Neural cell (in vitro differentiated cells): ENCODE results near the gene SDK1. TPM values are rescaled to one million over a fixed set of nuclear protein-coding genes. Genes with fewer than 3 reads are reported as not detected.

Source experiments
- H2AFZ ChIP-seq: fragments of 200-600, 300-800 bp; sonication (generic), shearing (Covaris generic); 2 replicates; pipeline ENCODE4 v1.6.0; 2014; ENCODE audit warnings: low read depth, mild to moderate bottlenecking, antibody characterized with exemption, low read length, moderate library complexity
- H3F3A ChIP-seq: fragments of 200-600 bp; shearing (Covaris generic); 2 replicates; pipeline ENCODE4 v1.6.1; 2016; ENCODE audit warnings: mild to moderate bottlenecking, moderate library complexity, mixed read lengths, antibody characterized with exemption, low read length; ENCODE audit not compliant: insufficient read depth, poor library complexity, severe bottlenecking
- H3K27ac ChIP-seq: fragments of 200-600, 300-800 bp; sonication (generic), shearing (Covaris generic); 2 replicates; pipeline ENCODE4 v1.5.1; 2014; ENCODE audit warnings: mild to moderate bottlenecking, low read length, moderate library complexity
- H3K27me3 ChIP-seq: fragments of 300-800, 200-600 bp; sonication (generic), shearing (Covaris generic); 2 replicates; pipeline ENCODE4 v1.6.0; 2014; ENCODE audit warnings: mild to moderate bottlenecking, low read depth, low read length, moderate library complexity; ENCODE audit not compliant: insufficient read depth
- H3K36me3 ChIP-seq: fragments of 300-800, 200-600 bp; sonication (generic), shearing (Covaris generic); 2 replicates; pipeline ENCODE4 v1.5.1; 2014; ENCODE audit warnings: mild to moderate bottlenecking, antibody characterized with exemption, low read length, moderate library complexity; ENCODE audit not compliant: insufficient read depth
- H3K4me2 ChIP-seq: fragments of 300-800, 200-600 bp; sonication (generic), shearing (Covaris generic); 2 replicates; pipeline ENCODE4 v1.6.0; 2014; ENCODE audit warnings: mild to moderate bottlenecking, low read length
- H3K4me3 ChIP-seq: fragments of 300-800, 200-600 bp; sonication (generic), shearing (Covaris generic); 2 replicates; pipeline ENCODE4 v1.5.1; 2014; ENCODE audit warnings: mild to moderate bottlenecking, low read length, moderate library complexity
- H3K79me2 ChIP-seq: fragments of 200-600 bp; shearing (Covaris generic); replicated peaks from 2 replicates; pipeline ENCODE4 v1.6.0; 2014; ENCODE audit warnings: mild to moderate bottlenecking, low read length, moderate library complexity; ENCODE audit not compliant: insufficient read depth
- H3K9ac ChIP-seq: fragments of 300-800, 200-600 bp; sonication (generic), shearing (Covaris generic); 2 replicates; pipeline ENCODE4 v1.6.1; 2016; ENCODE audit warnings: mild to moderate bottlenecking, low read length, mixed read lengths
- H3K9me2 ChIP-seq: fragments of 200-600 bp; shearing (Covaris generic); 2 replicates; pipeline ENCODE4 v1.6.1; 2016; ENCODE audit warnings: mild to moderate bottlenecking, low read length, mixed read lengths; ENCODE audit not compliant: insufficient read depth
- H3K9me3 ChIP-seq: fragments of 200-600, 300-800 bp; sonication (generic), shearing (Covaris generic); 2 replicates; pipeline ENCODE4 v1.6.1; 2016; ENCODE audit warnings: mild to moderate bottlenecking, mixed run types, low read length, moderate library complexity, mixed read lengths
- H4K20me1 ChIP-seq: fragments of 200-600 bp; shearing (Covaris generic); 2 replicates; pipeline ENCODE4 v1.6.1; 2016; ENCODE audit warnings: mild to moderate bottlenecking, mixed run types; ENCODE audit not compliant: insufficient read depth
- CTCF ChIP-seq: fragments of 450-650 bp; IDR thresholded peaks from 2 replicates; pipeline ENCODE4 v1.5.1; 2014; ENCODE audit warnings: antibody characterized with exemption, mild to moderate bottlenecking, moderate library complexity; ENCODE audit not compliant: poor library complexity, severe bottlenecking
- EP300 ChIP-seq: fragments of 450-650 bp; conservative IDR thresholded peaks from 2 replicates; pipeline ENCODE4 v1.6.1; 2014; ENCODE audit warnings: antibody characterized with exemption, mild to moderate bottlenecking, moderate library complexity; ENCODE audit not compliant: poor library complexity, severe bottlenecking
- EZH2 ChIP-seq: fragments of 200-600, 300-800 bp; shearing (Covaris generic), sonication (generic); IDR thresholded peaks from 2 replicates; pipeline ENCODE4 v1.6.1; 2014; ENCODE audit warnings: antibody characterized with exemption, low read length, borderline replicate concordance, mild to moderate bottlenecking; ENCODE audit not compliant: insufficient read depth, poor library complexity, severe bottlenecking
- MXI1 ChIP-seq: fragments of 450-650 bp; conservative IDR thresholded peaks from 2 replicates; pipeline ENCODE4 v1.6.1; 2014; ENCODE audit warnings: antibody characterized with exemption, mild to moderate bottlenecking; ENCODE audit not compliant: poor library complexity, severe bottlenecking
- POLR2AphosphoS5 ChIP-seq: IDR thresholded peaks from 2 replicates; pipeline ENCODE4 v1.6.1; 2012
- RAD21 ChIP-seq: fragments of 450-650 bp; conservative IDR thresholded peaks from 2 replicates; pipeline ENCODE4 v1.6.1; 2014; ENCODE audit warnings: antibody characterized with exemption, mild to moderate bottlenecking, moderate library complexity
- REST ChIP-seq: IDR thresholded peaks from 2 replicates; pipeline ENCODE4 v1.6.1; 2012; ENCODE audit warnings: borderline replicate concordance
- SMC3 ChIP-seq: fragments of 450-650 bp; conservative IDR thresholded peaks from 2 replicates; pipeline ENCODE4 v1.6.1; 2014; ENCODE audit warnings: antibody characterized with exemption, mild to moderate bottlenecking, moderate library complexity; ENCODE audit not compliant: poor library complexity
- TAF1 ChIP-seq: IDR thresholded peaks from 2 replicates; pipeline ENCODE4 v1.6.1; 2012; ENCODE audit warnings: low read depth
- polyA plus RNA-seq: library from polyadenylated mRNA; depleted of rRNA; stranded (reverse); fragments of >200 nt; gene quantifications from 2 replicates; pipeline ENCODE4 v1.2.3, GENCODE V29; 2014

The SDK1 gene
- polyA plus RNA-seq, 1 donor from 2014 or later: 2.7 TPM

- TF ChIP-seq SMC3 (no peak), EP300 (no peak), TAF1 (no peak), EZH2 (no peak)
- no peak overlapping the region for H3K27ac ChIP-seq
- no peaks in the 10 kb centered on the region for H3K9me3 ChIP-seq
- no peak overlapping the region for H3K9ac ChIP-seq
- H2AFZ ChIP-seq: no peak overlapping the region
- no peaks in the 10 kb centered on the region for H3K79me2 ChIP-seq
- H3K9me2 ChIP-seq: no peaks in the 10 kb centered on the region
- no peaks in the 10 kb centered on the region for H3K36me3 ChIP-seq
- H3F3A ChIP-seq: no peaks in the 10 kb centered on the region
- H3K27me3 ChIP-seq: no peaks in the 10 kb centered on the region
- H4K20me1 ChIP-seq: no peaks in the 10 kb centered on the region
- H3K4me3 ChIP-seq: no peak overlapping the region
- H3K4me2 ChIP-seq: no peak overlapping the region
Measured at GRCh38 chr7:4208586-4208985, 907.5 kb downstream of the SDK1 start.

- no peaks in the 10 kb centered on the region for H3K27me3 ChIP-seq
- H3K9me3 ChIP-seq: no peaks in the 10 kb centered on the region
- H3K27ac ChIP-seq: no peak overlapping the region
- H3K4me2 ChIP-seq: no peak overlapping the region
- no peaks in the 10 kb centered on the region for H4K20me1 ChIP-seq
- H3K4me3 ChIP-seq: no peak overlapping the region
- H3K79me2 ChIP-seq: no peaks in the 10 kb centered on the region
- no peaks in the 10 kb centered on the region for H3K36me3 ChIP-seq
- H3K9ac ChIP-seq: no peak overlapping the region
- H2AFZ ChIP-seq: no peak overlapping the region
- H3F3A ChIP-seq: no peaks in the 10 kb centered on the region
- no peaks in the 10 kb centered on the region for H3K9me2 ChIP-seq
- TF ChIP-seq POLR2AphosphoS5: no peak
- TF ChIP-seq MXI1: no peak
- TF ChIP-seq EP300: no peak
- no peak for TF ChIP-seq TAF1
- no peak for TF ChIP-seq REST
- TF ChIP-seq EZH2: no peak
- no peak for TF ChIP-seq CTCF
- TF ChIP-seq SMC3: no peak
- TF ChIP-seq RAD21: no peak
Measured at GRCh38 chr7:4209126-4209525, 908.1 kb downstream of the SDK1 start.

GRCh38 chr7:4209966-4210365 is 908.9 kb downstream of the SDK1 start:
- no peak overlapping the region for H2AFZ ChIP-seq
- no peaks in the 10 kb centered on the region for H3F3A ChIP-seq
- TF ChIP-seq MXI1 (no peak), SMC3 (no peak), TAF1 (no peak), REST (no peak), CTCF (no peak), POLR2AphosphoS5 (no peak), RAD21 (no peak), EZH2 (no peak), EP300 (no peak)
- no peaks in the 10 kb centered on the region for H3K9me2 ChIP-seq
- no peaks in the 10 kb centered on the region for H4K20me1 ChIP-seq
- H3K79me2 ChIP-seq: no peaks in the 10 kb centered on the region
- no peaks in the 10 kb centered on the region for H3K9me3 ChIP-seq
- no peak overlapping the region for H3K4me3 ChIP-seq
- no peak overlapping the region for H3K27ac ChIP-seq
- no peaks in the 10 kb centered on the region for H3K27me3 ChIP-seq
- no peaks in the 10 kb centered on the region for H3K36me3 ChIP-seq
- H3K9ac ChIP-seq: no peak overlapping the region
- H3K4me2 ChIP-seq: no peak overlapping the region
